ENCODE measurements around the gene CDK5R1.

DNA sequence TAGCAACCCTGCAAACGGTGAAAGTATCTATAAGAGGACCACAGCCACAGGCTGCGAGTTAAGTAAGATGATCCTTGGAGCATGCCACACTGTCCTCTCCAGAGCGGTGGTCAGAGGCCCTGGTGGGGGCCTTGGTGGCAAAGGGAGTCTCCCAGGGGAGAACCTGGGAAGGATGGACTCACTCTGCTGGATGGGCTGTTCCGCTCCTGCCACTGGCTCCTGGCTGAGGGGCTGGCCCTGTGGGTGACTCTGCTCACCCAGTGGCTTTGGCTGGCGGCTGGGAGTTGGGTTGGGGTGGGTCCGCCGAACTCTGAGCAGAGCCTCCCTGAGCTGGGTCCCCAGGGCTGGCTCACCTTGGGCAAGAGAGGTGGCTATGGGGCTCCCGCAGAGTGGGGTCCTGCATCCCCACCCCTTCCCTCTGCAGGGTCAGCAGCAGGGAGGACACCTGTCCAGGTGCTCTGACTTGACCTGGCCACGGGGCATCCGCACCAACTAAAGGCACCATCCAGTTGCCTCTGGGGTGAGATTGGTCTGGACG is 7.3 kb downstream of the CDK5R1 start:
- TF ChIP-seq, protein P1, sequence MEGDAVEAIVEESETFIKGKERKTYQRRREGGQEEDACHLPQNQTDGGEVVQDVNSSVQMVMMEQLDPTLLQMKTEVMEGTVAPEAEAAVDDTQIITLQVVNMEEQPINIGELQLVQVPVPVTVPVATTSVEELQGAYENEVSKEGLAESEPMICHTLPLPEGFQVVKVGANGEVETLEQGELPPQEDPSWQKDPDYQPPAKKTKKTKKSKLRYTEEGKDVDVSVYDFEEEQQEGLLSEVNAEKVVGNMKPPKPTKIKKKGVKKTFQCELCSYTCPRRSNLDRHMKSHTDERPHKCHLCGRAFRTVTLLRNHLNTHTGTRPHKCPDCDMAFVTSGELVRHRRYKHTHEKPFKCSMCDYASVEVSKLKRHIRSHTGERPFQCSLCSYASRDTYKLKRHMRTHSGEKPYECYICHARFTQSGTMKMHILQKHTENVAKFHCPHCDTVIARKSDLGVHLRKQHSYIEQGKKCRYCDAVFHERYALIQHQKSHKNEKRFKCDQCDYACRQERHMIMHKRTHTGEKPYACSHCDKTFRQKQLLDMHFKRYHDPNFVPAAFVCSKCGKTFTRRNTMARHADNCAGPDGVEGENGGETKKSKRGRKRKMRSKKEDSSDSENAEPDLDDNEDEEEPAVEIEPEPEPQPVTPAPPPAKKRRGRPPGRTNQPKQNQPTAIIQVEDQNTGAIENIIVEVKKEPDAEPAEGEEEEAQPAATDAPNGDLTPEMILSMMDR (IDR thresholded peaks at IDR 0.05) = no peak
- TF ChIP-seq POLR2A (IDR thresholded peaks at IDR 0.05) (no peak), EP300 (IDR thresholded peaks at IDR 0.05) (no peak)
